Amniotic epithelial cell (primary cell): ENCODE data around the gene MET.
"Not testable (repeated sequence)": the region's sequence is repeated elsewhere in the genome, so short reads cannot be mapped to it uniquely, and the experiment has no call there.

ENCODE experiments used
- DNase-seq: peaks from one replicate; pipeline ENCODE4 v3.0.0-alpha.2; 2010; ENCODE audit warnings: low read depth

The MET gene

GRCh38 chr7:116754186-116754585 is 82.2 kb downstream of the MET start:
- no peak for DNase-seq

GRCh38 chr7:116757283-116757682 is 85.3 kb downstream of the MET start:
- no peak for DNase-seq

- DNase-seq = not testable (repeated sequence)
Observed at GRCh38 chr7:116759642-116760041, 87.6 kb downstream of the MET start.

- DNase-seq = no peak
Observed at GRCh38 chr7:116762971-116763370, 91.0 kb downstream of the MET start.

GRCh38 chr7:116763647-116764046 is 91.7 kb downstream of the MET start:
- no peak for DNase-seq

GRCh38 chr7:116766881-116767280 is 94.9 kb downstream of the MET start:
- no peak for DNase-seq

GRCh38 chr7:116769546-116769945 is 97.5 kb downstream of the MET start:
- no peak for DNase-seq

GRCh38 chr7:116770941-116771340 is 98.9 kb downstream of the MET start:
- no peak for DNase-seq

- no peak for DNase-seq
Observed at GRCh38 chr7:116771640-116772039, 99.6 kb downstream of the MET start.

GRCh38 chr7:116772423-116772863 is 100.4 kb downstream of the MET start:
- DNase-seq = peak; percentile 64

- DNase-seq = no peak
Observed at GRCh38 chr7:116772926-116773749, 101.1 kb downstream of the MET start.

- no peak for DNase-seq
Observed at GRCh38 chr7:116776046-116776445, 104.0 kb downstream of the MET start.

GRCh38 chr7:116776610-116777289 is 104.8 kb downstream of the MET start:
- peak; percentile 79 for DNase-seq

- peak; percentile 72 for DNase-seq
Observed at GRCh38 chr7:116777651-116778281, 105.8 kb downstream of the MET start.

- DNase-seq = no peak
Observed at GRCh38 chr7:116779216-116779615, 107.2 kb downstream of the MET start.

- peak; percentile 30 for DNase-seq
Observed at GRCh38 chr7:116779931-116780330, 107.9 kb downstream of the MET start.

GRCh38 chr7:116780521-116780920 is 108.5 kb downstream of the MET start:
- peak; percentile 55 for DNase-seq

- no peak for DNase-seq
Observed at GRCh38 chr7:116780966-116781365, 109.0 kb downstream of the MET start.

GRCh38 chr7:116781584-116781983 is 109.6 kb downstream of the MET start:
- DNase-seq = no peak

- peak; percentile 42 for DNase-seq
Observed at GRCh38 chr7:116782177-116782711, 110.2 kb downstream of the MET start.

- DNase-seq = no peak
Observed at GRCh38 chr7:116783666-116784318, 111.8 kb downstream of the MET start.

- DNase-seq = no peak
Observed at GRCh38 chr7:116784647-116785046, 112.7 kb downstream of the MET start.
